SK-N-MC (cell line): ENCODE measurements around the gene ZNF236.

ENCODE experiments used
- DNase-seq: peaks from one replicate; pipeline ENCODE4 v3.0.0-alpha.2; 2011; ENCODE audit warnings: low read depth, low spot score
- H3K27ac ChIP-seq: fragments of 200-600 bp; sonication (generic); 2 replicates; pipeline ENCODE4 v1.5.1; 2016; ENCODE audit warnings: mixed run types
- H3K36me3 ChIP-seq: fragments of 200-600 bp; sonication (generic); 2 replicates; pipeline ENCODE4 v1.6.1; 2017; ENCODE audit warnings: antibody characterized with exemption, low read length, mixed read lengths; ENCODE audit not compliant: insufficient read depth
- H3K4me3 ChIP-seq: fragments of 200-600 bp; sonication (generic); 2 replicates; pipeline ENCODE4 v1.5.1; 2016
- H3K9ac ChIP-seq: fragments of 200-600 bp; sonication (generic); 2 replicates; pipeline ENCODE4 v1.8.0; 2017; ENCODE audit warnings: mixed run types, mixed read lengths; ENCODE audit not compliant: insufficient read length
- H3K9me3 ChIP-seq: fragments of 200-600 bp; sonication (generic); 2 replicates; pipeline ENCODE4 v1.6.1; 2017; ENCODE audit warnings: low read depth, mild to moderate bottlenecking, antibody characterized with exemption, low read length, moderate library complexity, mixed read lengths
- EZH2 ChIP-seq: fragments of 200-600 bp; sonication (generic); IDR thresholded peaks from one replicate; pipeline ENCODE4 v1.6.1; 2017; ENCODE audit warnings: antibody characterized with exemption
- FOXP2 ChIP-seq: optimal IDR thresholded peaks from 2 replicates; pipeline ENCODE3; 2011; ENCODE audit warnings: mild to moderate bottlenecking, moderate library complexity; ENCODE audit not compliant: insufficient read depth; ENCODE audit errors: extremely low read length, control extremely low read depth
- POLR2AphosphoS5 ChIP-seq: IDR thresholded peaks from 2 replicates; pipeline ENCODE4 v1.6.1; 2012; ENCODE audit warnings: mild to moderate bottlenecking, low read depth, low read length, borderline replicate concordance

ZNF236 gene

GRCh38 chr18:76923485-76924085, 101.2 kb downstream of the ZNF236 start:
- Histone ChIP-seq H3K9me3 (no peaks in the 10 kb centered on the region), H3K9ac (no peak overlapping the region), H3K27ac (no peak overlapping the region), H3K4me3 (no peak overlapping the region), H3K36me3 (peaks cover 34% of the 10 kb centered on the region)
- DNase-seq = no peak
- TF ChIP-seq POLR2AphosphoS5 (no peak), FOXP2 (no peak), EZH2 (no peak)

- Histone ChIP-seq H3K4me3 (no peak overlapping the region), H3K9ac (no peak overlapping the region), H3K27ac (no peak overlapping the region), H3K9me3 (no peaks in the 10 kb centered on the region), H3K36me3 (peaks cover 37% of the 10 kb centered on the region)
- TF ChIP-seq FOXP2 (no peak), POLR2AphosphoS5 (no peak), EZH2 (no peak)
- DNase-seq = no peak
These were observed 103.1 kb downstream of the ZNF236 start for GRCh38 chr18:76925501-76925900.

- H3K36me3 ChIP-seq = peaks cover 37% of the 10 kb centered on the region
- H3K9me3 ChIP-seq = no peaks in the 10 kb centered on the region
- H3K4me3 ChIP-seq = no peak overlapping the region
- H3K9ac ChIP-seq = no peak overlapping the region
- no peak overlapping the region for H3K27ac ChIP-seq
- TF ChIP-seq EZH2 = no peak
- TF ChIP-seq FOXP2 = no peak
- TF ChIP-seq POLR2AphosphoS5 = no peak
- no peak for DNase-seq
These were observed 104.9 kb downstream of the ZNF236 start for GRCh38 chr18:76927223-76927725.

- H3K36me3 ChIP-seq = peaks cover 38% of the 10 kb centered on the region
These were observed 106.0 kb downstream of the ZNF236 start for GRCh38 chr18:76928179-76928868.

GRCh38 chr18:76931171-76931570, 108.8 kb downstream of the ZNF236 start:
- H3K36me3 ChIP-seq = peaks cover 25% of the 10 kb centered on the region
- DNase-seq = no peak
- no peak overlapping the region for H3K9ac ChIP-seq

More at GRCh38 chr18:76928179-76928868, 106.0 kb downstream of the ZNF236 start:
- Histone ChIP-seq H3K9me3 (no peaks in the 10 kb centered on the region), H3K9ac (no peak overlapping the region), H3K27ac (no peak overlapping the region), H3K4me3 (no peak overlapping the region)
- TF ChIP-seq POLR2AphosphoS5 (no peak), FOXP2 (no peak), EZH2 (no peak)
- no peak for DNase-seq

GRCh38 chr18:76932026-76932819, 109.9 kb downstream of the ZNF236 start:
- Histone ChIP-seq H3K9ac (no peak overlapping the region), H3K9me3 (no peaks in the 10 kb centered on the region), H3K4me3 (no peak overlapping the region), H3K36me3 (peaks cover 23% of the 10 kb centered on the region), H3K27ac (no peak overlapping the region)
- no peak for DNase-seq
- TF ChIP-seq FOXP2 (no peak), EZH2 (no peak), POLR2AphosphoS5 (no peak)

More at GRCh38 chr18:76931171-76931570, 108.8 kb downstream of the ZNF236 start:
- H3K4me3 ChIP-seq = no peak overlapping the region
- H3K9me3 ChIP-seq = no peaks in the 10 kb centered on the region
- no peak overlapping the region for H3K27ac ChIP-seq
- TF ChIP-seq FOXP2 = no peak
- TF ChIP-seq EZH2 = no peak
- no peak for TF ChIP-seq POLR2AphosphoS5

- Histone ChIP-seq H3K27ac (no peak overlapping the region), H3K4me3 (no peak overlapping the region), H3K9me3 (no peaks in the 10 kb centered on the region), H3K36me3 (peaks cover 14% of the 10 kb centered on the region), H3K9ac (no peak overlapping the region)
- TF ChIP-seq POLR2AphosphoS5 = no peak
- no peak for TF ChIP-seq EZH2
- no peak for TF ChIP-seq FOXP2
- no peak for DNase-seq
These were observed 113.5 kb downstream of the ZNF236 start for GRCh38 chr18:76935722-76936337.

- TF ChIP-seq POLR2AphosphoS5 (no peak), FOXP2 (no peak), EZH2 (no peak)
- Histone ChIP-seq H3K27ac (no peak overlapping the region), H3K36me3 (peaks cover 14% of the 10 kb centered on the region), H3K4me3 (no peak overlapping the region), H3K9me3 (no peaks in the 10 kb centered on the region), H3K9ac (no peak overlapping the region)
- no peak for DNase-seq
These were observed 114.5 kb downstream of the ZNF236 start for GRCh38 chr18:76936877-76937276.
